ENCODE data around the gene DPEP1. TPM values are rescaled to one million over a fixed set of nuclear protein-coding genes. Genes with fewer than 3 reads are reported as not detected.

The DPEP1 gene
- 1 to 10 TPM in 3 of 4 donors, not detected in 1; 1.3 to 4.0 (median 1.4) TPM for total RNA-seq

GRCh38 chr16:89613231-89613953 is at the start of gene DPEP1:
DPEP1 (plus strand) TSS chr16:89613642; CDS start chr16:89630411, 16,769 bp downstream.
- no peak for DNase-seq
- WGBS, 2 donors (ENCODE audit: low coverage in 1 of 2), result 38 to 59% methylated on average over 2 to 19 of the region's 19 CpGs
- Histone ChIP-seq H3K27ac (no peak within 1 kb of the TSS), H3K4me3 (no peak within 1 kb of the TSS), H3K4me1 (peaks cover 0 to 7% (median 4%) of the 10 kb centered on the region in 4 donors), H3K27me3 (peaks cover 84% of the 10 kb centered on the region), H3K9me3 (no peaks in the 10 kb centered on the region), H3K36me3 (no peaks in the 10 kb centered on the region)
- intact Hi-C loops (cut with DNase I; ENCODE audit: low total_unique reads) (no loop called here), in situ Hi-C loops (cut with MboI; ENCODE audit: low pct_ligation_motif_present in 1 of 4, low pct_unique_long_range_greater_than_20kb in 1 of 4, low sequenced_read_pairs in 3 of 4) (no loop called here)
- TF ChIP-seq CTCF (IDR thresholded peaks at IDR 0.05), result no peak
- no peak for TF ChIP-seq POLR2A (IDR thresholded peaks at IDR 0.05)
- no peak for TF ChIP-seq POLR2AphosphoS5 (IDR thresholded peaks at IDR 0.05)
- no peak for TF ChIP-seq EP300 (IDR thresholded peaks at IDR 0.05; ENCODE audit: low read depth)

- in situ Hi-C loops (cut with MboI; ENCODE audit: low pct_ligation_motif_present in 1 of 4, low pct_unique_long_range_greater_than_20kb in 1 of 4, low sequenced_read_pairs in 3 of 4), result no loop called here
- Histone ChIP-seq H3K27me3 (peaks cover 9% of the 10 kb centered on the region), H3K36me3 (peaks cover 0 to 23% (median 12%) of the 10 kb centered on the region in 4 donors), H3K4me1 (peaks cover 30 to 56% (median 46%) of the 10 kb centered on the region in 4 donors), H3K4me3 (no peak overlapping the region), H3K27ac (peak overlapping the region in 3 of 4 donors; percentile 5 to 65 (median 49)), H3K9me3 (no peaks in the 10 kb centered on the region)
- intact Hi-C loops (cut with DNase I; ENCODE audit: low total_unique reads), result no loop called here
- DNase-seq, result peak; percentile 33
- 52% methylated on average over 21 of the region's 22 CpGs; no CpG with 5 or more reads in 1 of the 2 donors for WGBS, 2 donors (ENCODE audit: low coverage in 1 of 2)
- TF ChIP-seq CTCF (IDR thresholded peaks at IDR 0.05) (no peak), POLR2AphosphoS5 (IDR thresholded peaks at IDR 0.05) (peak in 2 of 3 donors; percentile 3 to 12)
Observed at GRCh38 chr16:89564476-89565255, 48.8 kb upstream of the DPEP1 start.

GRCh38 chr16:89565256-89565505 is 48.3 kb upstream of the DPEP1 start:
- Histone ChIP-seq H3K4me3 (no peak overlapping the region), H3K27ac (peak overlapping the region; percentile 19 to 65 (median 39)), H3K4me1 (peaks cover 29 to 53% (median 44%) of the 10 kb centered on the region in 4 donors), H3K27me3 (peaks cover 14% of the 10 kb centered on the region), H3K36me3 (peaks cover 0 to 23% (median 12%) of the 10 kb centered on the region in 4 donors), H3K9me3 (no peaks in the 10 kb centered on the region)
- 14% methylated on average over 1 of the region's 3 CpGs; no CpG with 5 or more reads in 1 of the 2 donors for WGBS, 2 donors (ENCODE audit: low coverage in 1 of 2)
- no peak for TF ChIP-seq CTCF (IDR thresholded peaks at IDR 0.05)
- intact Hi-C loops (cut with DNase I; ENCODE audit: low total_unique reads) (no loop called here), in situ Hi-C loops (cut with MboI; ENCODE audit: low pct_ligation_motif_present in 1 of 4, low pct_unique_long_range_greater_than_20kb in 1 of 4, low sequenced_read_pairs in 3 of 4) (no loop called here)
- peak; percentile 60 for DNase-seq

- WGBS, 2 donors (ENCODE audit: low coverage in 1 of 2), result 0 to 4% methylated on average over 6 to 45 of the region's 46 CpGs
- H3K4me1 ChIP-seq, result peaks cover 29 to 53% (median 44%) of the 10 kb centered on the region in 4 donors
- intact Hi-C loops (cut with DNase I; ENCODE audit: low total_unique reads) (no loop called here), in situ Hi-C loops (cut with MboI; ENCODE audit: low pct_ligation_motif_present in 1 of 4, low pct_unique_long_range_greater_than_20kb in 1 of 4, low sequenced_read_pairs in 3 of 4) (no loop called here)
- peaks cover 18% of the 10 kb centered on the region for H3K27me3 ChIP-seq
- peak overlapping the region in 1 of 4 donors; percentile 30 for H3K4me3 ChIP-seq
- peak overlapping the region; percentile 19 to 65 (median 39) for H3K27ac ChIP-seq
- DNase-seq, result peak; percentile 66
- no peaks in the 10 kb centered on the region for H3K9me3 ChIP-seq
- peak; percentile 44 to 72 (median 53) for TF ChIP-seq CTCF (IDR thresholded peaks at IDR 0.05)
- TF ChIP-seq POLR2A (IDR thresholded peaks at IDR 0.05), result peak; percentile 53
- no peak for TF ChIP-seq EP300 (IDR thresholded peaks at IDR 0.05; ENCODE audit: low read depth)
- TF ChIP-seq POLR2AphosphoS5 (IDR thresholded peaks at IDR 0.05), result peak in 2 of 3 donors; percentile 24 to 33
- H3K36me3 ChIP-seq, result peaks cover 0 to 23% (median 12%) of the 10 kb centered on the region in 4 donors
Observed at GRCh38 chr16:89565506-89566372, 47.7 kb upstream of the DPEP1 start.

Data from transverse colon (tissue), 4 donors.